Thyroid gland (tissue), 4 donors: ENCODE measurements around the gene BLNK. TPM values are rescaled to one million over a fixed set of nuclear protein-coding genes. Genes with fewer than 3 reads are reported as not detected.

Experiments used
- DNase-seq, 2 donors: peaks; one replicate each; pipeline ENCODE4 v3.0.0-alpha.2; 2019
- H3K27ac ChIP-seq, 3 donors: fragments of 200-600 bp; sonication (generic); 1 replicate in 2 of 3; 2 replicates in 1 of 3; pipeline ENCODE4 v1.5.1; 2016 to 2019; ENCODE audit warnings: mild to moderate bottlenecking in 1 of 3, moderate library complexity in 1 of 3
- H3K27me3 ChIP-seq: fragments of 200-600 bp; sonication (generic); one replicate; pipeline ENCODE4 v1.5.1; 2019
- H3K36me3 ChIP-seq, 2 donors: fragments of 200-600 bp; sonication (generic); one replicate each; pipeline ENCODE4 v1.5.1; 2016 to 2019
- H3K4me1 ChIP-seq, 2 donors: fragments of 200-600 bp; sonication (generic); one replicate each; pipeline ENCODE4 v1.5.1; 2017 to 2019
- H3K4me3 ChIP-seq, 3 donors: fragments of 200-600 bp; sonication (generic); replicated peaks in 1 of 3; 1 replicate in 2 of 3; 2 replicates in 1 of 3; pipeline ENCODE4 v1.5.1; 2016; ENCODE audit warnings: mild to moderate bottlenecking in 1 of 3
- H3K9me3 ChIP-seq: fragments of 200-600 bp; sonication (generic); one replicate; pipeline ENCODE4 v1.5.1; 2017
- CTCF ChIP-seq, 6 experiments: fragments of 200-600 bp in 3 of 6; fragments of 450-650 bp in 3 of 6; sonication (generic) in 3 of 6; IDR thresholded peaks; one replicate each; pipeline ENCODE4 v1.5.1; 2016 to 2019; ENCODE audit warnings: antibody characterized with exemption in 6 of 6, mild to moderate bottlenecking in 2 of 6, inconsistent platforms in 1 of 6, moderate library complexity in 1 of 6
- POLR2A ChIP-seq, 2 donors: fragments of 450-650 bp; IDR thresholded peaks; one replicate each; pipeline ENCODE4 v1.6.1; 2017; ENCODE audit warnings: antibody characterized with exemption in 2 of 2, mild to moderate bottlenecking in 2 of 2, moderate library complexity in 1 of 2
- WGBS, 2 donors: methylation state at CpG; one replicate each; pipeline ENCODE4 v1.1.5; 2017; 5-methylcytosine and 5-hydroxymethylcytosine counted together
- intact Hi-C: fragments of 100-400 bp; cut with DNase I; formaldehyde crosslinking; loops from one replicate; pipeline ENCODE4 v1.15.1; 2023
- total RNA-seq, 4 donors: library from RNA; depleted of rRNA; stranded (reverse); fragments of >200 nt; gene quantifications; one replicate each; pipeline ENCODE4 v1.2.3, GENCODE V29; 2016

BLNK gene
- total RNA-seq, 4 donors from 2014 or later: 5.8 to 36.9 (median 25.7) TPM

DNA sequence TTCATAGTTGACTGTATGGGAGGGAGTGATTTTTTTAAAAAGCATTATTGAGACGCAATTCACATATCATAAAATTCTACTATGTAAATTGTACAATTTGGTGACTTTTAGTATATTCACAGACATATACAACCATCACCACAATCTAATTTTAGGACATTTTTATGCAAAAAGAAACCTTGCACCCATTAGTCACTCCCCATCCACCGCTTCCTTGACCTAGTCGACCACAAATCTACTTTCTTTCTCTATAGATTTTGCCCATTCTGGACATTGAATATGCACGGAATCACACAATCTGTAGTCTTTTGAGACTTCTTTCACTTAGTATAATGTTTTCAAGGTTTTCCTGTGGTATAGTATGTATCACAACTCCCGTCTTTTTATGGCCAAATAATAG lies 54.6 kb downstream of the BLNK start:
- 90 to 94% methylated on average over 5 of the region's 5 CpGs for WGBS, 2 donors
- H3K36me3 ChIP-seq: peaks cover 0 to 6% of the 10 kb centered on the region in 2 donors
- TF ChIP-seq CTCF (IDR thresholded peaks at IDR 0.05) (no peak), POLR2A (IDR thresholded peaks at IDR 0.05) (no peak)

GRCh38 chr10:96212911-96213310 lies 58.5 kb downstream of the BLNK start:
- 95 to 100% methylated on average over 1 of the region's 1 CpG for WGBS, 2 donors
- DNase-seq: no peak

More for the DNA sequence above, 54.6 kb downstream of the BLNK start:
- H3K27ac ChIP-seq: no peak overlapping the region
- no peaks in the 10 kb centered on the region for H3K4me1 ChIP-seq
- intact Hi-C loops: no loop called here
- H3K4me3 ChIP-seq: no peak overlapping the region
- DNase-seq: no peak
- no peaks in the 10 kb centered on the region for H3K27me3 ChIP-seq
- no peaks in the 10 kb centered on the region for H3K9me3 ChIP-seq

DNA sequence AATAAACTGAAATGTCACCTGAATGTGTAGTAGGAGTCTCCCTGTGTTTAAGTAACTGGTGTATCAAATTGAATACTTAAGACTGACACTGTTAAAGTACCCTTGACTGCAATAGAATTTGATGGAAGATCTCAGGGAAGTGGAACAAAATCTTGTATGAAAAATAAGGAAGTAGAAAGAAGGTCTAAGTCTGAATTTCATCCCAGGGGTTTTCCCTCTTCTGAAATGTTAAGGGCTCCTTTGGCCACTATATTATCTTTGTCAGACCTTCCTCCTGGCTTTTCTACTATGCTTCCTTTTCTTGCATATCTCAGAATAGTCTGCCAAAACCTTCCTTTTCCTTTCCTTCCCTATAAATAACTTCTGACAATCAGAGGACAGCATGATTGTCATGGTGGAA lies 59.6 kb downstream of the BLNK start:
- no peak for DNase-seq
- no peaks in the 10 kb centered on the region for H3K27me3 ChIP-seq
- TF ChIP-seq POLR2A (IDR thresholded peaks at IDR 0.05): no peak
- no peak for TF ChIP-seq CTCF (IDR thresholded peaks at IDR 0.05)

More at GRCh38 chr10:96212911-96213310, 58.5 kb downstream of the BLNK start:
- no peaks in the 10 kb centered on the region for H3K4me1 ChIP-seq
- H3K9me3 ChIP-seq: no peaks in the 10 kb centered on the region
- no peak overlapping the region for H3K4me3 ChIP-seq
- intact Hi-C loops: no loop called here
- no peak overlapping the region for H3K27ac ChIP-seq
- H3K27me3 ChIP-seq: no peaks in the 10 kb centered on the region
- H3K36me3 ChIP-seq: peaks cover 0 to 6% of the 10 kb centered on the region in 2 donors
- TF ChIP-seq POLR2A (IDR thresholded peaks at IDR 0.05) (no peak), CTCF (IDR thresholded peaks at IDR 0.05) (no peak)

DNA sequence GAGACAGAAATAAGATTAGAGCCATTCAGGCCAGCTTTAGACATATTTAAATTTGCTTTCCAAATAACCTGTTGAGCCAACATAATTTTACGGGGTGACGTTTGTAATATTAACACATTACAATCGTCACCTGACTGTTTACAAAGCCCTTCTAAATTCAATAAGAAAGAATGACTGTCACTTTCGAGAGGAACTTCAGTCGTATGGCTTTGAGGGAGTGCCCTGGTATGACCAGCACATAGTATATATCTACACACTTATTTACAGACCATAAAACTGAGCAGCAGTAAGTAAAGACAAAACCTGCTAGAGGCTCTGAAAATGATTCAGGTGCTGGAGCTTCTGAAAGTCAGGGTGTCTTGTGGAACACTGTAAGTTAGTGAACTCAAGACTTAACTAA lies 62.4 kb downstream of the BLNK start:
- no peak overlapping the region for H3K27ac ChIP-seq
- H3K36me3 ChIP-seq: peaks cover 0 to 4% of the 10 kb centered on the region in 2 donors
- TF ChIP-seq CTCF (IDR thresholded peaks at IDR 0.05) (no peak), POLR2A (IDR thresholded peaks at IDR 0.05) (no peak)
- H3K4me3 ChIP-seq: no peak overlapping the region
- intact Hi-C loops: no loop called here
- no peaks in the 10 kb centered on the region for H3K27me3 ChIP-seq
- WGBS, 2 donors: 74 to 76% methylated on average over 5 of the region's 5 CpGs
- H3K9me3 ChIP-seq: no peaks in the 10 kb centered on the region
- DNase-seq: no peak
- H3K4me1 ChIP-seq: no peaks in the 10 kb centered on the region

More for the DNA sequence above, 59.6 kb downstream of the BLNK start:
- Histone ChIP-seq H3K9me3 (no peaks in the 10 kb centered on the region), H3K4me1 (no peaks in the 10 kb centered on the region), H3K4me3 (no peak overlapping the region), H3K27ac (no peak overlapping the region), H3K36me3 (peaks cover 0 to 6% of the 10 kb centered on the region in 2 donors)
- intact Hi-C loops: no loop called here

DNA sequence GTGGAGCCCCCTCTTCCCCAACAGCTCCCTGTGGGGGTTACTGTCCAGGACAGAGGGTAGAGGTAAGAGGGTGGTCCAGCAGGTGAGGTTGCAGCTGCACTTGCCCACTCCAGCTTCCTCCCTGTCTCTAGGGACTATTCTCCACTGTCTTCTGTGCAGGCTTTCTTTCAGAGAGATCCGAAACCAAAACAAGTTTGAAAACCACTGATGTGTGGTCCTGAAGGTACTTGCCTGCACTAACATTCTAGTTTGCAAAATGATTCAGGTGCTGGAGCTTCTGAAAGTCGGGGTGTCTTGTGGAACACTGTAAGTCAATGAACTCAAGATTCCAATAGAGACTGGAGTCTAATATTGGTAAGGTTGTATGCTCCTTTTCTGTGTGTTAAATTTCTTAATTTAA lies 63.1 kb downstream of the BLNK start:
- no peaks in the 10 kb centered on the region for H3K9me3 ChIP-seq
- intact Hi-C loops: no loop called here
- TF ChIP-seq CTCF (IDR thresholded peaks at IDR 0.05) (no peak), POLR2A (IDR thresholded peaks at IDR 0.05) (no peak)
- peaks cover 0 to 4% of the 10 kb centered on the region in 2 donors for H3K36me3 ChIP-seq
- 66 to 83% methylated on average over 2 of the region's 2 CpGs for WGBS, 2 donors
- no peaks in the 10 kb centered on the region for H3K4me1 ChIP-seq
- H3K27me3 ChIP-seq: no peaks in the 10 kb centered on the region
- no peak overlapping the region for H3K4me3 ChIP-seq
- H3K27ac ChIP-seq: no peak overlapping the region
- DNase-seq: no peak
